BJ (cell line): Measurements from ENCODE around the gene TEKT5. TPM values are rescaled to one million over a fixed set of nuclear protein-coding genes. Genes with fewer than 3 reads are reported as not detected.

Source experiments
- CTCF ChIA-PET: fragments of 350-600 bp; formaldehyde crosslinking; extraction: SDS; loops from one replicate; lab custom pipeline; 2021; ENCODE audit warnings: antibody characterized with exemption, inconsistent platforms; lab: Yijun Ruan, JAX
- POLR2A ChIA-PET: fragments of 300-600 bp; sonication (Branson Sonifier 250); formaldehyde crosslinking; extraction: SDS; loops from one replicate; lab custom pipeline; 2021; ENCODE audit warnings: antibody characterized with exemption; lab: Charles Lee
- DNase-seq: peaks from one replicate; pipeline ENCODE4 v3.0.0-alpha.2; 2011; ENCODE audit warnings: low read depth
- H3K27me3 ChIP-seq: 2 replicates; pipeline ENCODE4 v1.6.0; 2011; ENCODE audit warnings: low read length; ENCODE audit not compliant: control insufficient read depth, insufficient read depth
- H3K36me3 ChIP-seq: 2 replicates; pipeline ENCODE4 v1.5.1; 2011; ENCODE audit warnings: low read length; ENCODE audit not compliant: control insufficient read depth, insufficient read depth
- H3K4me3 ChIP-seq: 2 replicates; pipeline ENCODE4 v1.5.1; 2011; ENCODE audit warnings: low read depth, mild to moderate bottlenecking, control low read depth, low read length
- CTCF ChIP-seq: IDR thresholded peaks from 2 replicates; pipeline ENCODE4 v1.5.1; 2011; ENCODE audit warnings: low read depth, mild to moderate bottlenecking, control low read depth, inconsistent platforms, low read length, moderate library complexity; ENCODE audit not compliant: insufficient read depth
- polyA plus RNA-seq: library from polyadenylated mRNA; depleted of rRNA; stranded (reverse); fragments of >200 nt; gene quantifications from 2 replicates; pipeline ENCODE4 v1.2.3, GENCODE V29; 2011

The TEKT5 gene
- polyA plus RNA-seq, 1 experiment = not detected

- ChIA-PET CTCF (no interaction called here), POLR2A (no interaction called here)
Observed at GRCh38 chr16:10611825-10612342, 82.8 kb downstream of the TEKT5 start.

GRCh38 chr16:10610499-10611184 is 84.1 kb downstream of the TEKT5 start:
- DNase-seq = no peak
- TF ChIP-seq CTCF = no peak
- CTCF ChIA-PET = interaction anchor here (0.6 to 1.1 kb wide), 2 partner anchors 17 to 35 kb away, joined by 3 read pairs; no protein-coding TSS in a partner anchor
- POLR2A ChIA-PET = no interaction called here
- Histone ChIP-seq H3K36me3 (no peaks in the 10 kb centered on the region), H3K4me3 (no peak overlapping the region), H3K27me3 (no peaks in the 10 kb centered on the region)

More at GRCh38 chr16:10611825-10612342, 82.8 kb downstream of the TEKT5 start:
- Histone ChIP-seq H3K4me3 (no peak overlapping the region), H3K27me3 (no peaks in the 10 kb centered on the region), H3K36me3 (no peaks in the 10 kb centered on the region)
- no peak for DNase-seq
- no peak for TF ChIP-seq CTCF

GRCh38 chr16:10609402-10609774 is 85.3 kb downstream of the TEKT5 start:
- Histone ChIP-seq H3K36me3 (no peaks in the 10 kb centered on the region), H3K27me3 (no peaks in the 10 kb centered on the region), H3K4me3 (no peak overlapping the region)
- no peak for TF ChIP-seq CTCF
- POLR2A ChIA-PET = no interaction called here
- DNase-seq = peak; percentile 26
- CTCF ChIA-PET = interaction anchor here (1.1 to 1.5 kb wide), 5 partner anchors 16 to 31 kb away, joined by 3 to 6 read pairs (median 4); partner anchors contain the start of gene EMP2

- TF ChIP-seq CTCF = no peak
- no peak overlapping the region for H3K4me3 ChIP-seq
- DNase-seq = no peak
- no peaks in the 10 kb centered on the region for H3K27me3 ChIP-seq
- ChIA-PET CTCF (interaction anchor here (1.2 to 1.5 kb wide), 4 partner anchors 19 to 30 kb away, joined by 3 to 6 read pairs (median 4); partner anchors contain the start of gene EMP2), POLR2A (no interaction called here)
- H3K36me3 ChIP-seq = no peaks in the 10 kb centered on the region
Observed at GRCh38 chr16:10608687-10609401, 85.9 kb downstream of the TEKT5 start.

- no peak for TF ChIP-seq CTCF
- CTCF ChIA-PET = no interaction called here
Observed at GRCh38 chr16:10607157-10607556, 87.6 kb downstream of the TEKT5 start.

More at GRCh38 chr16:10607157-10607556, 87.6 kb downstream of the TEKT5 start:
- Histone ChIP-seq H3K36me3 (no peaks in the 10 kb centered on the region), H3K4me3 (no peak overlapping the region), H3K27me3 (no peaks in the 10 kb centered on the region)
- DNase-seq = no peak
- POLR2A ChIA-PET = no interaction called here
